GM20000 (cell line): ENCODE results near the gene C17orf113.

Experiments used
- DNase-seq: peaks from one replicate; pipeline ENCODE4 v3.0.0; 2012; ENCODE audit warnings: low spot score
- TF ChIP-seq, protein P1 (sequence below): IDR thresholded peaks from 2 replicates; pipeline ENCODE4 v1.5.1; 2012; ENCODE audit warnings: mild to moderate bottlenecking, control low read depth; ENCODE audit errors: extremely low read depth, missing control alignments

C17orf113 gene

DNA sequence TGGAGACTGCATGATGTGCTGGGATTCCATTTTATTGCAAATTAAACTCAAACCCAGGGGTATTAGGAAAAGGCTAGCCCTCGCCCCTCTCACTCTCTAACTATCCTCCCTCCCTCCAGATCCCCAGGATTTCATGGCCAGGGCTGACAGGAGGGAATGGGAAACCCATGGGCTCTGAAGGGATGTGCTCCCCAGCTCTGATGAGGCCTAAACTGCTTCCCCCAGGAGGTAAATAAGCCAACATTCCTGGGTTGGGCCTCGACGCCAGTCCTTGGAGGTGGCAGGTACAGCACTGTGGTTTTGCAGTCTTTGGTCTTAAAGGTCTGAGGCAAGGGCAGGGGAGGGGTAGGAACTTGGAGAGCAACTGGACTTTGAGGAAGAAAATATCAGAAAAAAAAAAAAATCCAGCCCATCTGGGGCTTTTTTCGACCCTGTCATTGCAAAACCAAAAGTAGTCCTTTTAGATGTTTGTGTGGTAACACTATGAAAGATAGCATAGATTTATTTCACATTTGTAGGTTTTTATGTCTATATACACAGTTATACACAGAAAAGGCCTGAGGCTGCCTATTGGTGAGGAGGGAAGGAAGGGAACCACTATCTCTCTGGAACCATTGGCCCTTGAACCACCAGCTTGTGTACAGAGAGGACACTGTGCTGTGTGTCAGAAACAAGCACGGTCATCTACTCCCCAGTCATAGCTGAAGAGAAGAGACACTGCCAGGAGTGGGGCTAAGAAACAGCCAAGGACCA lies 12.0 kb downstream of the C17orf113 start:
- TF ChIP-seq, protein P1, sequence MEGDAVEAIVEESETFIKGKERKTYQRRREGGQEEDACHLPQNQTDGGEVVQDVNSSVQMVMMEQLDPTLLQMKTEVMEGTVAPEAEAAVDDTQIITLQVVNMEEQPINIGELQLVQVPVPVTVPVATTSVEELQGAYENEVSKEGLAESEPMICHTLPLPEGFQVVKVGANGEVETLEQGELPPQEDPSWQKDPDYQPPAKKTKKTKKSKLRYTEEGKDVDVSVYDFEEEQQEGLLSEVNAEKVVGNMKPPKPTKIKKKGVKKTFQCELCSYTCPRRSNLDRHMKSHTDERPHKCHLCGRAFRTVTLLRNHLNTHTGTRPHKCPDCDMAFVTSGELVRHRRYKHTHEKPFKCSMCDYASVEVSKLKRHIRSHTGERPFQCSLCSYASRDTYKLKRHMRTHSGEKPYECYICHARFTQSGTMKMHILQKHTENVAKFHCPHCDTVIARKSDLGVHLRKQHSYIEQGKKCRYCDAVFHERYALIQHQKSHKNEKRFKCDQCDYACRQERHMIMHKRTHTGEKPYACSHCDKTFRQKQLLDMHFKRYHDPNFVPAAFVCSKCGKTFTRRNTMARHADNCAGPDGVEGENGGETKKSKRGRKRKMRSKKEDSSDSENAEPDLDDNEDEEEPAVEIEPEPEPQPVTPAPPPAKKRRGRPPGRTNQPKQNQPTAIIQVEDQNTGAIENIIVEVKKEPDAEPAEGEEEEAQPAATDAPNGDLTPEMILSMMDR: no peak

DNA sequence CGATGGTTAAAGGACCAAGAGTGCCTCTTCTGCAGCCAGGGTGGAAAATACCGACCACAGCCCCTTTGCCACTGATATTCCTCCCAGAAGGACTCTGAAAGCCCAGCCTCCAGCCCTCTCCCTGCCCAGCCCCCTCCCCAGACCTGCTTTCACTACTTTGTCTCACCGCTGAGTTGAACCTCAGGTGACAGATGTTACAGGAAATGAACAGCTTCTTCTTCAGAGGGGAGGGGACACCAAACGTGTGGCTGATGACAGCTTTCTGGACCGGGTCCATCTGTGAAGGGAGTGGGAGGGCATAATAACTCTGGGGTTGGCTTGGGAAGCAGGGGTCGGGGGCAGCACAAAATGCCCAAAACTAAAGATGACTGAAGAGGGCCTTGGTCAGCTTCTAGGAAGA lies 16.3 kb downstream of the C17orf113 start:
- TF ChIP-seq, protein P1: no peak
- DNase-seq: peak; percentile 38

More for the DNA sequence above, 12.0 kb downstream of the C17orf113 start:
- peak; percentile 82 for DNase-seq

DNA sequence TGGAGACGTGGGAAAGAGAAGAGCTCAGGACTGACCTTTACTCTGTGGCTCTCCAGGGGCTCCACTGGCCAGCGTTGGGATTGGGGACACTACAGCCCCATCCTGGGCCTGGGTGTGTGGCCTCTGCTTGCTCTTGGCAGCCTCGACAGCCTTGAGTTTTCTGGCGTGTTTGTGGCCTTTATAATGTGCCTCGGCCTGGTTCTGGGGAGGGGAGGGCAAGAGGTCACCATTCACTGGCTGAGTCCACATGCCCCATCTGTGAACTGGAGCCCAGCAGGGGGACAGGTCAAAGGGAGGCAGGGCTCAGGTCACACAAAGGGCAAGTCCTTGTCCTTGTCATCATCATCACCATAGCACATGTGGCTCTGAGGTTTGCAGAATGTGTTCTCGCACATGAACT lies 18.8 kb downstream of the C17orf113 start:
- DNase-seq: no peak
- TF ChIP-seq, protein P1: no peak

DNA sequence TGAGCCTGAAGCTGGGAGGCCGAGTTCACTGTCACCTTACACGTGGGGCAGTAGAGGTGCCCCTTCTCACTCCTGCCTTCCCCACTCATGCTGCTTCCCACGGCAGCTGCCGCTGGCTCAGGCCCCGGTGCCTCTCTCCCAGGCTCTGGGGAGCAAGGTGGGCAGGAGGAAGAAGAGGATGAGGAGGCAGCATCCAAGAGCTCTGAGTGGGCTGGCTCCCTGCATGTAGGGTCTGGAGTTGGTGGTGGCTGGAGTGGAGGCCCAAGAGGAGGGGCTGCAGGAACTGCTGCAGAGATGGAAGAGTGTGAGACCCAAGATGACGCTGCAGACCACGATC lies 21.6 kb downstream of the C17orf113 start:
- TF ChIP-seq, protein P1: no peak
- no peak for DNase-seq

DNA sequence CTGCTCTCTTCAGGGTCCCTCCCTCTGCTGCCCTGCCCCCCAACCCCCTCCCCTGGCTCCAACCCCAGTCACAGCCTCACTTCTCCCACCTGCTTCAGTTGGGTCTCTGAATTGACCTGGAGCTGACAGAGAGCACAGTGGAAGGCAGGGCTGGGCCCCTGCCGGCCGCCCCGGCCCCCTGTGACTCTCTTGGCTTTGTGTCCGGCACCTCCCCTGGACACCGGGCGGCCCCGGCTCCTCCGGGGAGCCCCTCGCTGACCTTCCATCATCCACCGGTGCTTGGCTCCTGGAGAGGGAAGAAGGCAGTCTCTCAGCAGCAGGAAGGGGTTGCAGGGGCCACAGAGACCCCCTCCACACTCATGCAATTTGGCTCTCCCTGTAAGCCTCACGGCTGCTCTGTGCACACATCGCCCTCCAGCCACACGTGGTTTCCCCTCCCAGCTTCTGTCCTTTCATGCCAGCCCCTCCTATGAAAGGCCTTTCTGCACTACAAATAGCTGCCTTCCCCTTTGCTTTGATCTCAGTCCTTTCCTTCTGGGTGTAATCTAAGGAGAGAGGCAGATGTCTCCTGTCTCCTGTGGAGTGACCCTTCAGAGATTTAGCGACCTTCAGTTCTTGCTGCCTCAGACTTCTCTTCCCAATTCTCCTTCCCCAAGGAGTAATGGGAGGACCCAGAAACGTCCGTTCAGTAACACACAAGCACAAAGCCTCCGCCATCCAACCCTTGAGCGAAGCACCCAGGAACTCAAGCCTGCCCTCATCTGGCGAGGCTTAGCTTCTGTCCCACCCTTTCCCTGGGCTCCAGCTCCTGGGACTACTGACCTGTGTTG lies 22.2 kb downstream of the C17orf113 start:
- TF ChIP-seq, protein P1: no peak
- no peak for DNase-seq

DNA sequence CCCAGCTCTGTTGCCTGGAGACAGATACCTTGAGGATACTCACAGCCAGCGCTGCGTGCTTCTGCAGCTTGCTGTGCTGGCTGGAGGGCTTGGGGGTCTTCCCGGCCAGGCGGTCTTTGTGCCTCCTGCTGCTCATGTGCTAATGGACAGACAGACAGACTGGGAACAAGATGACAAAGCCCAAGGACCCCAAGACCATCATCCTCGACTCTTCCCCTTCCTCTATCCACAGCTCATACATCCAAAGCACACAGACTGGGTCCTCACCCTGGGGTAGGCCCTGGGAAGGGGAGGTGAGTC lies 22.9 kb downstream of the C17orf113 start:
- DNase-seq: peak; percentile 14
- TF ChIP-seq, protein P1: no peak

DNA sequence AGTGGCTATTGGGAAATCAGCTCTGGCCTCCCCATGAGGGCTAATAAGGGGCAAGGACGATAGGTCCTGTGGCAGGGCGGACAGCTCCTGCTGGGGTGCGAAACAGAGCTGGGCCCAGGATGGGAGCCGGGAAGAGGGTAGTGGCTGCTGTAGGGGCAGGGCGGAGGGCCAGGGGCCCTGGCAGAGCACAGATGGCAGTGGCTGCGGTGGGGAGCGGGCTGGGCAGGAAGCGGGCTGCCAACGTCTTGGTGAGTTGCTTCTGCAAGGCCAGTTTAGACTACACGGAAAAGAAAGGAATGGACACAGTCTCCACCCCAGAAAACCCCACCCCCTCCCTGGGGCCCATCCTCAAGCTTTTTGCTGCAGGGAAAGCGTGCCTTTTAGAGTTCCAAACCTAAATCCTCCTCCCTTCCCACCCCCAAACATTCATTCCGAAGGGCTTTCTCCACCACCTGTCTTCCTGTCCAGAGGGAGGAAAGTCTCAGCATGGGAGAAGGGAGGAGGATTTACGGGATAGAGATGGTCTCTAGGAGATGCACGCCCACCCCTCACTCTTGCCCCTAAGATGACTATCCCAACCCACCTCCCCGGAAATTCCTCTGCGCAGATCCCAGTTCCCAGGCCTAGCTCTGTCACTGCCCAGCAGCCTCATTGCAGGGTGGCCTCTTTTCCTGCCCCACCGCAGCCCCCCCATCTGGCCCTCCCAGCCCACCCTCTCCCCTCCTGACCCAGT lies 23.4 kb downstream of the C17orf113 start:
- TF ChIP-seq, protein P1: no peak

More for the DNA sequence above, 23.4 kb downstream of the C17orf113 start:
- peak; percentile 18 for DNase-seq
